GM15510 (cell line): Measurements from ENCODE around the gene ERG.

Experiments
- POLR2A ChIP-seq: IDR thresholded peaks from 3 replicates; pipeline ENCODE4 v1.6.1; 2011; ENCODE audit warnings: borderline replicate concordance; ENCODE audit not compliant: insufficient read length; ENCODE audit errors: extremely low read depth

ERG gene

GRCh38 chr21:38337793-38338192 lies 160.5 kb downstream of the ERG start:
- TF ChIP-seq POLR2A = no peak

GRCh38 chr21:38334866-38335265 lies 163.4 kb downstream of the ERG start:
- TF ChIP-seq POLR2A = no peak

GRCh38 chr21:38333301-38334272 lies 164.7 kb downstream of the ERG start:
- TF ChIP-seq POLR2A = no peak

- no peak for TF ChIP-seq POLR2A
These were observed 167.6 kb downstream of the ERG start for GRCh38 chr21:38330666-38331065.
